Immature natural killer cell (primary cell): ENCODE data around the gene MRPS18A. TPM values are rescaled to one million over a fixed set of nuclear protein-coding genes. Genes with fewer than 3 reads are reported as not detected.

Experiments used
- DNase-seq, 3 donors: peaks; one replicate each; pipeline ENCODE4 v3.0.0; 2022; ENCODE audit warnings: mixed read lengths in 1 of 3
- H3K27ac Mint-ChIP-seq, 6 donors: one replicate each; pipeline ENCODE4 v1.8.0; 2020; ENCODE audit warnings: mixed read lengths in 6 of 6, mild to moderate bottlenecking in 5 of 6, inconsistent platforms in 4 of 6, moderate library complexity in 3 of 6
- H3K27me3 Mint-ChIP-seq, 3 donors: one replicate each; pipeline ENCODE4 v1.8.0; 2020 to 2021; ENCODE audit warnings: low read depth in 3 of 3, mild to moderate bottlenecking in 3 of 3, mixed read lengths in 3 of 3, moderate library complexity in 3 of 3, inconsistent platforms in 1 of 3
- H3K36me3 Mint-ChIP-seq, 3 donors: one replicate each; pipeline ENCODE4 v1.8.0; 2020; ENCODE audit warnings: mixed read lengths in 3 of 3, inconsistent platforms in 2 of 3, mild to moderate bottlenecking in 2 of 3
- H3K4me1 Mint-ChIP-seq, 2 donors: one replicate each; pipeline ENCODE4 v1.8.0; 2020; ENCODE audit warnings: inconsistent platforms in 2 of 2, mild to moderate bottlenecking in 2 of 2, mixed read lengths in 2 of 2, moderate library complexity in 1 of 2
- H3K4me3 Mint-ChIP-seq, 5 donors: one replicate each; pipeline ENCODE4 v1.8.0; 2020; ENCODE audit warnings: mild to moderate bottlenecking in 5 of 5, mixed read lengths in 5 of 5, inconsistent platforms in 3 of 5, moderate library complexity in 3 of 5
- H3K9me3 Mint-ChIP-seq, 6 donors: one replicate each; pipeline ENCODE4 v1.8.0; 2020; ENCODE audit warnings: mild to moderate bottlenecking in 6 of 6, mixed read lengths in 6 of 6, inconsistent platforms in 4 of 6, moderate library complexity in 3 of 6
- polyA plus RNA-seq, 3 donors: library from polyadenylated mRNA; unstranded; fragments of 300-500 nt; fragmentation: Illumina TruSeq; gene quantifications; one replicate each; pipeline ENCODE4 v1.2.3, GENCODE V29; 2021

Gene MRPS18A
- polyA plus RNA-seq, 3 donors from 2014 or later: 53.6 to 83.9 (median 65.6) TPM

- H3K36me3 Mint-ChIP-seq: no peaks in the 10 kb centered on the region
- H3K9me3 Mint-ChIP-seq: peaks cover 0 to under 1% (median 0%) of the 10 kb centered on the region in 6 donors
- H3K4me3 Mint-ChIP-seq: peak overlapping the region in 2 of 5 donors; percentile 58 to 61
- peaks cover 3 to 15% (median 4%) of the 10 kb centered on the region in 3 donors for H3K27me3 Mint-ChIP-seq
- H3K4me1 Mint-ChIP-seq: peaks cover 17 to 25% of the 10 kb centered on the region in 2 donors
- DNase-seq: peak; percentile 68 to 72 (median 71)
- H3K27ac Mint-ChIP-seq: peak overlapping the region in 5 of 6 donors; percentile 8 to 85 (median 75)
Measured at GRCh38 chr6:43724914-43725642, 37.5 kb upstream of the MRPS18A start.

GRCh38 chr6:43724354-43724753 is 36.8 kb upstream of the MRPS18A start:
- peaks cover 17 to 25% of the 10 kb centered on the region in 2 donors for H3K4me1 Mint-ChIP-seq
- no peaks in the 10 kb centered on the region for H3K36me3 Mint-ChIP-seq
- DNase-seq: no peak
- H3K4me3 Mint-ChIP-seq: no peak overlapping the region
- peaks cover 3 to 15% (median 4%) of the 10 kb centered on the region in 3 donors for H3K27me3 Mint-ChIP-seq
- peak overlapping the region in 4 of 6 donors; percentile 42 to 85 (median 73) for H3K27ac Mint-ChIP-seq
- no peaks in the 10 kb centered on the region for H3K9me3 Mint-ChIP-seq

- Mint-ChIP-seq H3K36me3 (no peaks in the 10 kb centered on the region), H3K9me3 (no peaks in the 10 kb centered on the region), H3K27me3 (peaks cover 3 to 15% (median 4%) of the 10 kb centered on the region in 3 donors), H3K4me3 (no peak overlapping the region), H3K4me1 (peaks cover 17 to 25% of the 10 kb centered on the region in 2 donors), H3K27ac (no peak overlapping the region)
- peak; percentile 45 to 47 (median 45) for DNase-seq
Measured at GRCh38 chr6:43723737-43724295, 36.2 kb upstream of the MRPS18A start.

- peaks cover 17 to 25% of the 10 kb centered on the region in 2 donors for H3K4me1 Mint-ChIP-seq
- no peak for DNase-seq
- no peaks in the 10 kb centered on the region for H3K9me3 Mint-ChIP-seq
- H3K36me3 Mint-ChIP-seq: no peaks in the 10 kb centered on the region
- no peak overlapping the region for H3K4me3 Mint-ChIP-seq
- peaks cover 3 to 15% (median 4%) of the 10 kb centered on the region in 3 donors for H3K27me3 Mint-ChIP-seq
- H3K27ac Mint-ChIP-seq: peak overlapping the region in 1 of 6 donors; percentile 24
Measured at GRCh38 chr6:43722920-43723545, 35.4 kb upstream of the MRPS18A start.

GRCh38 chr6:43720999-43721398 is 33.4 kb upstream of the MRPS18A start:
- Mint-ChIP-seq H3K27me3 (peaks cover 6 to 15% (median 7%) of the 10 kb centered on the region in 3 donors), H3K4me3 (no peak overlapping the region), H3K27ac (no peak overlapping the region), H3K36me3 (no peaks in the 10 kb centered on the region), H3K4me1 (peaks cover 17 to 22% of the 10 kb centered on the region in 2 donors), H3K9me3 (no peaks in the 10 kb centered on the region)
- DNase-seq: no peak

- Mint-ChIP-seq H3K27ac (no peak overlapping the region), H3K9me3 (no peaks in the 10 kb centered on the region), H3K27me3 (peaks cover 1 to 10% (median 7%) of the 10 kb centered on the region in 3 donors), H3K36me3 (no peaks in the 10 kb centered on the region), H3K4me3 (no peak overlapping the region), H3K4me1 (peaks cover 4 to 9% of the 10 kb centered on the region in 2 donors)
- DNase-seq: no peak
Measured at GRCh38 chr6:43719511-43719910, 31.9 kb upstream of the MRPS18A start.

- Mint-ChIP-seq H3K4me3 (no peak overlapping the region), H3K9me3 (no peaks in the 10 kb centered on the region), H3K27ac (no peak overlapping the region), H3K27me3 (peaks cover 1 to 10% (median 7%) of the 10 kb centered on the region in 3 donors), H3K36me3 (no peaks in the 10 kb centered on the region), H3K4me1 (no peaks in the 10 kb centered on the region)
- no peak for DNase-seq
Measured at GRCh38 chr6:43718387-43719105, 31.0 kb upstream of the MRPS18A start.

- Mint-ChIP-seq H3K9me3 (no peaks in the 10 kb centered on the region), H3K27me3 (peaks cover 1 to 10% (median 7%) of the 10 kb centered on the region in 3 donors), H3K4me3 (no peak overlapping the region), H3K27ac (no peak overlapping the region), H3K36me3 (no peaks in the 10 kb centered on the region), H3K4me1 (no peaks in the 10 kb centered on the region)
- DNase-seq: no peak
Measured at GRCh38 chr6:43717822-43718221, 30.2 kb upstream of the MRPS18A start.

- Mint-ChIP-seq H3K4me3 (no peak overlapping the region), H3K4me1 (no peaks in the 10 kb centered on the region), H3K27me3 (peaks cover 1 to 10% (median 7%) of the 10 kb centered on the region in 3 donors), H3K9me3 (no peaks in the 10 kb centered on the region), H3K27ac (no peak overlapping the region), H3K36me3 (no peaks in the 10 kb centered on the region)
- DNase-seq: no peak
Measured at GRCh38 chr6:43717389-43717788, 29.8 kb upstream of the MRPS18A start.

GRCh38 chr6:43716099-43716498 is 28.5 kb upstream of the MRPS18A start:
- Mint-ChIP-seq H3K9me3 (no peaks in the 10 kb centered on the region), H3K36me3 (no peaks in the 10 kb centered on the region), H3K27ac (no peak overlapping the region), H3K4me3 (no peak overlapping the region), H3K27me3 (peaks cover 3 to 10% (median 5%) of the 10 kb centered on the region in 3 donors), H3K4me1 (no peaks in the 10 kb centered on the region)
- DNase-seq: no peak

- DNase-seq: no peak
- Mint-ChIP-seq H3K36me3 (no peaks in the 10 kb centered on the region), H3K27ac (no peak overlapping the region), H3K4me1 (no peaks in the 10 kb centered on the region), H3K4me3 (no peak overlapping the region), H3K27me3 (peaks cover 1 to 12% (median 3%) of the 10 kb centered on the region in 3 donors), H3K9me3 (no peaks in the 10 kb centered on the region)
Measured at GRCh38 chr6:43715056-43715788, 27.6 kb upstream of the MRPS18A start.

- Mint-ChIP-seq H3K4me1 (no peaks in the 10 kb centered on the region), H3K27ac (no peak overlapping the region), H3K9me3 (no peaks in the 10 kb centered on the region), H3K27me3 (peaks cover 1 to 12% (median 3%) of the 10 kb centered on the region in 3 donors), H3K4me3 (no peak overlapping the region), H3K36me3 (no peaks in the 10 kb centered on the region)
- no peak for DNase-seq
Measured at GRCh38 chr6:43714311-43715055, 26.9 kb upstream of the MRPS18A start.
